GM23338 (cell line): ENCODE data around the gene ZNF609. TPM values are rescaled to one million over a fixed set of nuclear protein-coding genes. Genes with fewer than 3 reads are reported as not detected.

Source experiments
- ATAC-seq: fragments of 200-7000 bp; cut with Tn5 transposase; 3 replicates; pipeline ENCODE4 v1.9.1; 2020
- DNase-seq: peaks from one replicate; pipeline ENCODE4 v3.0.0-alpha.2; 2015; ENCODE audit warnings: low spot score
- H2AFZ ChIP-seq: fragments of 200-600 bp; sonication (generic); 2 replicates; pipeline ENCODE4 v1.8.0; 2016; ENCODE audit warnings: antibody characterized with exemption, mild to moderate bottlenecking, moderate library complexity
- H3F3A ChIP-seq: fragments of 200-600 bp; sonication (generic); replicated peaks from 2 replicates; pipeline ENCODE4 v1.8.0; 2017; ENCODE audit warnings: antibody characterized with exemption, mixed run types, low read depth
- H3K27ac ChIP-seq: fragments of 200-600 bp; sonication (generic); 2 replicates; pipeline ENCODE4 v1.6.1; 2016; ENCODE audit warnings: low read depth
- H3K27me3 ChIP-seq: fragments of 200-600 bp; sonication (generic); 2 replicates; pipeline ENCODE4 v1.8.0; 2016; ENCODE audit warnings: mild to moderate bottlenecking, mixed run types, moderate library complexity; ENCODE audit not compliant: insufficient read depth
- H3K36me3 ChIP-seq: fragments of 200-600 bp; sonication (generic); 2 replicates; pipeline ENCODE4 v1.8.0; 2016; ENCODE audit warnings: mild to moderate bottlenecking; ENCODE audit not compliant: insufficient read depth
- H3K4me1 ChIP-seq: fragments of 200-600 bp; sonication (generic); 2 replicates; pipeline ENCODE4 v1.8.0; 2016; ENCODE audit warnings: mild to moderate bottlenecking, moderate library complexity; ENCODE audit not compliant: insufficient read depth
- H3K4me2 ChIP-seq: fragments of 200-600 bp; sonication (generic); 2 replicates; pipeline ENCODE4 v1.7.1; 2017; ENCODE audit warnings: mixed run types
- H3K4me3 ChIP-seq: fragments of 200-600 bp; sonication (generic); 2 replicates; pipeline ENCODE4 v1.6.1; 2016; ENCODE audit warnings: mixed run types
- H3K79me2 ChIP-seq: fragments of 200-600 bp; sonication (generic); replicated peaks from 2 replicates; pipeline ENCODE4 v1.8.0; 2017; ENCODE audit warnings: mild to moderate bottlenecking; ENCODE audit not compliant: insufficient read depth
- H3K9me2 ChIP-seq: fragments of 200-600 bp; sonication (generic); 2 replicates; pipeline ENCODE4 v1.8.0; 2017; ENCODE audit not compliant: insufficient read depth
- H4K20me1 ChIP-seq: fragments of 200-600 bp; sonication (generic); replicated peaks from 2 replicates; pipeline ENCODE4 v1.8.0; 2017; ENCODE audit warnings: mild to moderate bottlenecking; ENCODE audit not compliant: insufficient read depth
- H3K27ac Mint-ChIP-seq: 2 replicates; pipeline ENCODE4 v1.8.0; 2020; ENCODE audit warnings: inconsistent platforms, mild to moderate bottlenecking, moderate library complexity, mixed read lengths
- H3K27me3 Mint-ChIP-seq: 3 replicates; pipeline ENCODE4 v1.8.0; 2022; ENCODE audit warnings: low read depth, mild to moderate bottlenecking, moderate library complexity, mixed read lengths, inconsistent platforms; ENCODE audit not compliant: insufficient read depth, poor library complexity
- H3K36me3 Mint-ChIP-seq: 3 replicates; pipeline ENCODE4 v1.8.0; 2021; ENCODE audit warnings: low read depth, mild to moderate bottlenecking, inconsistent platforms, moderate library complexity, mixed read lengths
- H3K4me1 Mint-ChIP-seq: 3 replicates; pipeline ENCODE4 v1.8.0; 2020; ENCODE audit warnings: mild to moderate bottlenecking, inconsistent platforms, mixed read lengths
- H3K4me3 Mint-ChIP-seq: 3 replicates; pipeline ENCODE4 v1.8.0; 2021; ENCODE audit warnings: moderate library complexity, mild to moderate bottlenecking, inconsistent platforms, mixed read lengths
- H3K9me3 Mint-ChIP-seq: 3 replicates; pipeline ENCODE4 v1.8.0; 2020; ENCODE audit warnings: moderate library complexity, mild to moderate bottlenecking, inconsistent platforms, mixed read lengths
- EZH2phosphoT487 ChIP-seq: fragments of 200-600 bp; sonication (generic); IDR thresholded peaks from one replicate; pipeline ENCODE4 v1.8.1; 2018; ENCODE audit warnings: antibody characterized with exemption; ENCODE audit not compliant: unreplicated experiment
- JUNB ChIP-seq: IDR thresholded peaks from one replicate; pipeline ENCODE4 v1.6.1; 2016; ENCODE audit warnings: antibody characterized with exemption; ENCODE audit not compliant: unreplicated experiment
- STAT1 ChIP-seq: IDR thresholded peaks from one replicate; pipeline ENCODE4 v1.6.1; 2016; ENCODE audit warnings: antibody characterized with exemption; ENCODE audit not compliant: unreplicated experiment
- ZNF114 ChIP-seq: fragments of 250-450 bp; sonication (Bioruptor Pico); IDR thresholded peaks from 2 replicates; pipeline ENCODE4 v1.5.0; 2020; ENCODE audit warnings: mild to moderate bottlenecking, moderate library complexity
- ZNF331 ChIP-seq: fragments of 250-450 bp; sonication (Bioruptor Pico); IDR thresholded peaks from 2 replicates; pipeline ENCODE4 v1.5.0; 2020; ENCODE audit warnings: low read depth, mild to moderate bottlenecking, moderate library complexity
- polyA plus RNA-seq: library from polyadenylated mRNA; unstranded; fragments of >200 nt; fragmentation: Nextera tagmentation; extraction: Ambion mirVana; gene quantifications from 2 replicates; pipeline ENCODE4 v1.2.1, GENCODE V29; 2016
- total RNA-seq: library from RNA; depleted of rRNA; stranded (reverse); fragments of >200 nt; shearing (Covaris generic); gene quantifications from 2 replicates; pipeline ENCODE4 v1.2.3, GENCODE V29; 2014
- TF ChIP-seq, protein P1 (sequence below): IDR thresholded peaks from one replicate; pipeline ENCODE4 v1.6.1; 2018; ENCODE audit warnings: antibody characterized with exemption; ENCODE audit not compliant: unreplicated experiment
- TF ChIP-seq, protein P2 (sequence below), 2 experiments: fragments of 200-600 bp in 1 of 2; sonication (generic) in 1 of 2; conservative IDR thresholded peaks; 2 replicates each; pipeline versions ENCODE4 v1.5.1 to v1.6.1; 2016 to 2017; ENCODE audit warnings: antibody characterized with exemption in 2 of 2, low read depth in 2 of 2, mild to moderate bottlenecking in 2 of 2, moderate library complexity in 1 of 2

Gene ZNF609
- total and polyA plus RNA-seq, 2 experiments from 2014 or later, result 26.4 to 40.2 TPM

DNA sequence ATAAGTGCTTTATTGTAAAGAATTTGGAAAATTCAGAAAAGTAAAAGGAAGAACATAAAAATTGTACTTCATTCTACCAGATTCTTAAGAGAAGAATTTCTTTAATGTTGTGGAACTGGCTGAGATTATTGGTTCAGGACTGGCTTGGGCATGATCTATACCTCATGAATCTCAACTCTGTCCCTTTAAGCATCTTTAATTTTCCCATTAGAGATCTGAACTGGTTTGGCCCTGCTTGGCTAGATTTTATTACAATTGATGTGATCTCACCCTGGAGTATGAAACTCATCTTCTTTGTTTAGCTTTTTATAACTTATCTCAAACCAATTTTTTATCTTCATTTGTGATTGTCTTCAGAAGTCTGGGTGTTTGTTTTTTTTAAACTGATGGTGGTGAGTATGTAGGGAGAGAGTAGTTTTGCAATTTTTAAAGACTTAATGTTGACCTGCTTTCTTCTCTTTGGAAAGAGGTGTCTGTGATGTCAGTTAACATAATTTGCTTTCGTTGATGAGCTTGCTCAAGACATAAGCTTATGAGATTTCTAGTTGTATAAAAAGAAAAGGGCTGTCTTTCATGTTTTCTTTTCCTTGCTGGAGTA is 61.9 kb downstream of the ZNF609 start (continued):
- TF ChIP-seq, protein P1, sequence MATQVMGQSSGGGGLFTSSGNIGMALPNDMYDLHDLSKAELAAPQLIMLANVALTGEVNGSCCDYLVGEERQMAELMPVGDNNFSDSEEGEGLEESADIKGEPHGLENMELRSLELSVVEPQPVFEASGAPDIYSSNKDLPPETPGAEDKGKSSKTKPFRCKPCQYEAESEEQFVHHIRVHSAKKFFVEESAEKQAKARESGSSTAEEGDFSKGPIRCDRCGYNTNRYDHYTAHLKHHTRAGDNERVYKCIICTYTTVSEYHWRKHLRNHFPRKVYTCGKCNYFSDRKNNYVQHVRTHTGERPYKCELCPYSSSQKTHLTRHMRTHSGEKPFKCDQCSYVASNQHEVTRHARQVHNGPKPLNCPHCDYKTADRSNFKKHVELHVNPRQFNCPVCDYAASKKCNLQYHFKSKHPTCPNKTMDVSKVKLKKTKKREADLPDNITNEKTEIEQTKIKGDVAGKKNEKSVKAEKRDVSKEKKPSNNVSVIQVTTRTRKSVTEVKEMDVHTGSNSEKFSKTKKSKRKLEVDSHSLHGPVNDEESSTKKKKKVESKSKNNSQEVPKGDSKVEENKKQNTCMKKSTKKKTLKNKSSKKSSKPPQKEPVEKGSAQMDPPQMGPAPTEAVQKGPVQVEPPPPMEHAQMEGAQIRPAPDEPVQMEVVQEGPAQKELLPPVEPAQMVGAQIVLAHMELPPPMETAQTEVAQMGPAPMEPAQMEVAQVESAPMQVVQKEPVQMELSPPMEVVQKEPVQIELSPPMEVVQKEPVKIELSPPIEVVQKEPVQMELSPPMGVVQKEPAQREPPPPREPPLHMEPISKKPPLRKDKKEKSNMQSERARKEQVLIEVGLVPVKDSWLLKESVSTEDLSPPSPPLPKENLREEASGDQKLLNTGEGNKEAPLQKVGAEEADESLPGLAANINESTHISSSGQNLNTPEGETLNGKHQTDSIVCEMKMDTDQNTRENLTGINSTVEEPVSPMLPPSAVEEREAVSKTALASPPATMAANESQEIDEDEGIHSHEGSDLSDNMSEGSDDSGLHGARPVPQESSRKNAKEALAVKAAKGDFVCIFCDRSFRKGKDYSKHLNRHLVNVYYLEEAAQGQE, result no peak

DNA sequence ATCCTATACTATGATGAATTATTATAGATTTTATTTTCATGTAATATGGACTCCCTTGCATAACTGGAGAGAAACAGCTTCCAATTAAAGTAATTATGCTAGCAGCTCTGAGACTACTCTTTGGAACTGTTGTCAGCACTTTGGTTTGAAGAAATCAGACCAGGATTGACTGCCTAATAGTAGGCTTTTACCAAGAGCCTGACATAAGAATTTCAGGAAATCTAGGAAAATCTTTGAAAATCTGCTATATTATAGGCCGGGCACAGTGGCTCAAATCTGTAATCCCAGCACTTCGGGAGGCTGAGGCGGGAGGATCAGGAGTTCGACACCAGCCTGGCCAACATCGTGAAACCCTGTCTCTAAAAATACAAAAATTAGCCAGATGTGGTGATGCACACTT is 62.9 kb downstream of the ZNF609 start:
- no peak overlapping the region for H3K27ac Mint-ChIP-seq
- no peak for DNase-seq
- Histone ChIP-seq H3K79me2 (peaks cover 97% of the 10 kb centered on the region), H3K9me2 (no peaks in the 10 kb centered on the region), H3K4me2 (no peak overlapping the region), H3K36me3 (no peaks in the 10 kb centered on the region), H2AFZ (no peak overlapping the region), H3K27ac (no peak overlapping the region), H3K27me3 (no peaks in the 10 kb centered on the region), H4K20me1 (peaks cover 71% of the 10 kb centered on the region), H3K4me3 (no peak overlapping the region), H3F3A (no peaks in the 10 kb centered on the region), H3K4me1 (peaks cover 31% of the 10 kb centered on the region)
- no peak for ATAC-seq
- H3K27me3 Mint-ChIP-seq, result no peaks in the 10 kb centered on the region
- peaks cover 52% of the 10 kb centered on the region for H3K4me1 Mint-ChIP-seq
- H3K36me3 Mint-ChIP-seq, result no peaks in the 10 kb centered on the region
- TF ChIP-seq, protein P2, sequence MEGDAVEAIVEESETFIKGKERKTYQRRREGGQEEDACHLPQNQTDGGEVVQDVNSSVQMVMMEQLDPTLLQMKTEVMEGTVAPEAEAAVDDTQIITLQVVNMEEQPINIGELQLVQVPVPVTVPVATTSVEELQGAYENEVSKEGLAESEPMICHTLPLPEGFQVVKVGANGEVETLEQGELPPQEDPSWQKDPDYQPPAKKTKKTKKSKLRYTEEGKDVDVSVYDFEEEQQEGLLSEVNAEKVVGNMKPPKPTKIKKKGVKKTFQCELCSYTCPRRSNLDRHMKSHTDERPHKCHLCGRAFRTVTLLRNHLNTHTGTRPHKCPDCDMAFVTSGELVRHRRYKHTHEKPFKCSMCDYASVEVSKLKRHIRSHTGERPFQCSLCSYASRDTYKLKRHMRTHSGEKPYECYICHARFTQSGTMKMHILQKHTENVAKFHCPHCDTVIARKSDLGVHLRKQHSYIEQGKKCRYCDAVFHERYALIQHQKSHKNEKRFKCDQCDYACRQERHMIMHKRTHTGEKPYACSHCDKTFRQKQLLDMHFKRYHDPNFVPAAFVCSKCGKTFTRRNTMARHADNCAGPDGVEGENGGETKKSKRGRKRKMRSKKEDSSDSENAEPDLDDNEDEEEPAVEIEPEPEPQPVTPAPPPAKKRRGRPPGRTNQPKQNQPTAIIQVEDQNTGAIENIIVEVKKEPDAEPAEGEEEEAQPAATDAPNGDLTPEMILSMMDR (conservative IDR thresholded peaks at IDR 0.05; ENCODE audit: low read depth in 2 of 2), result no peak
- TF ChIP-seq STAT1, result no peak
- no peak for TF ChIP-seq EZH2phosphoT487
- TF ChIP-seq ZNF114, result no peak
- TF ChIP-seq JUNB, result no peak
- TF ChIP-seq ZNF331 (CRISPR knock-in tag), result no peak
- TF ChIP-seq, protein P1, result no peak
- H3K9me3 Mint-ChIP-seq, result no peaks in the 10 kb centered on the region
- H3K4me3 Mint-ChIP-seq, result no peak overlapping the region
